GM18502 (cell line): ENCODE data around the gene RHOG.

Experiments
- ATAC-seq: cut with Tn5 transposase; IDR thresholded peaks from one replicate; pipeline ENCODE4 v1.9.1; 2021; ENCODE audit warnings: mild to moderate bottlenecking; ENCODE audit not compliant: unreplicated experiment, poor library complexity

The RHOG gene

DNA sequence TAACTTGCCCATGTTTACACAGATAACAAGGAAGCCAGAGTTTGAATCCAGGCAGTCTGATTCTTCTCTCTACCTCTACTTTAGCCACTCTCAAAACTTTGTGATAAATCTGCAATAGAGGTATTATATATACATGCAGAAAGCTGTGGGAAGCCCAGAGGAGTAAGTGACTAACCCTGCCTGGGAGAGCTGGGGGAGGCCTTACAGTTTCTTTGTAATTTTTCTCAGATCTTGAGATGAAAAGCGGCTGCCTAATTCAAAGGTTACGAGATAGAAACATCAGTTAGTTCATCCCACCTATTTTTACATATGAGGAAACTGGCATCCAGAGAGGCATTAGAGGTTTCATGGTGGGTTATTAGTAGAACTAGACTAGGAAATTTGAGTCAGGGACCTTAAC is 19.6 kb upstream of the RHOG start:
- no peak for ATAC-seq

DNA sequence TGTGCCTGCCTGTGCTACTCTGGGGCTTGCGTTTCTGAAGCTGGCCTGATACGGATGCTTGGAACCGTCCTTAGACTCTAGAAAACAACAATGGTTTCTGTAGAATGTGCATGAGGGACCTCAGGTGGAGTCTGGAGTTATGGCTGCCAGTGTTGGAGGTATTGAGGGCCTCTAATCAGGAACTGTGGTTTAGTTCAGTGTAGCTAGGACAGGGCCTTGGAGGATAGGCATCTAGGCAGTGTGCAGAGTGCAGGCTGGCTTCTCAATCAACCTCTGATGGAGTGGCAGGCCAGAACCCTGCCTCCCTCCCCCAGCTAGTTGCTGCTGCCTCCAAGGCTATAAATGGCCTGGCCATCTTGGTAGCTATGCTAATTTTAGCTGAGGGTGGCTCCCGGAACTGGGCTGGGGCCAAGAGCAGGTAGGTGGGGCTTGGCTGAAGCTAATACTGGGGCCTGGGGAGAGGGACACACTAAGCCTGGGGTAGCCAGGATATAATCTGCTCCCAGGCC is 18.7 kb upstream of the RHOG start:
- ATAC-seq = peak; percentile 38

DNA sequence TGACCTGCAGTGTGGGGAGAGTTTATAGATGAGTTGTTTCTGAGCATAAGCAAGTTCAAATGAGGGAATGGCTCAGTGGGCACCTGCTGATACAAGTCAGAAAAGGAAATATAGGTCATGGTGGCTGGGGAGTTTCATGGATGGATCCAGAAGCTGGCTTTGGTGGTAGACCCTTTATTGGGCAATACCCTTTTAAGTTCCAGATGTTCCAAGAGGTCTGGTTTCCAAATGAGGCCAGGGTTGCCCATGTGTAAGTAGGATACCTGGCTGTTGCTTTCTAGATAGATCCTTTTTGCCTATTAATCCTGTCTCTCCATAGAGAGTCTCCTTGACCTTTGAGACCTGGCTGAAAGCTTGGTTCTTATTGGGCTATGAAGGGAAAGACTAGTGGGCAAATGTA is 16.9 kb upstream of the RHOG start:
- no peak for ATAC-seq

DNA sequence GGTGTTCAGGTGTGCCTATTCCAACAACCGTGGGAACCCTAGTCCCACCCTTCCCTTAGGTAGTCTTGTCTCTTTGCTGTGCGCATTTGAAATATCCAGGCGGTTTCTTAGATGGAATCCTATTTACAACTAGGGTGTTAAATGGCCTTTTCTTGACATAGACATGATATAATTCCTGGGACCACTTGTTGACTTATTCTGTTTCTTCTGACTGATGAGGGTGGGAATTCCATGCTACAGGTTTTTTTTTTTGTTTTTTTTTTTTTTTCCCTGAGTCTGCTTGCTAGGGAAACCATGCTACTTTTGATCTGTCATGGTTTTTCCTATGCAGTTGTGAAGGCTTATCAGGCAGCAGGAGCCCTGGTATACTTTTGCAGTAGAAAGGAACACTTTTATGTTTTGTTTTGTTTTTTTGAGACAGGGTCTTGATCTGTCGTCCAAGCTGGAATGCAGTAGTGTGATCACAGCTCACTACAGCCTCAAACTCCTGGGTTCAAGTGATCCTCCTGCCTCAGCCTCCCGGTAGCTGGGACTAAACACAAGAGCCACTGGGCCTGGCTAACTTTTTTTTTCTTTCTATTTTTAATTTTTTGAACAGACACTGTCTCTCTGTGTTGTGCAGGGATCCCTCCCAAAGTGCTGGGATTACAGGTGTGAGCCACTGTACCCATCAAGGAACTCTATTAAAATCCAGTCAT is 16.2 kb upstream of the RHOG start:
- no peak for ATAC-seq

DNA sequence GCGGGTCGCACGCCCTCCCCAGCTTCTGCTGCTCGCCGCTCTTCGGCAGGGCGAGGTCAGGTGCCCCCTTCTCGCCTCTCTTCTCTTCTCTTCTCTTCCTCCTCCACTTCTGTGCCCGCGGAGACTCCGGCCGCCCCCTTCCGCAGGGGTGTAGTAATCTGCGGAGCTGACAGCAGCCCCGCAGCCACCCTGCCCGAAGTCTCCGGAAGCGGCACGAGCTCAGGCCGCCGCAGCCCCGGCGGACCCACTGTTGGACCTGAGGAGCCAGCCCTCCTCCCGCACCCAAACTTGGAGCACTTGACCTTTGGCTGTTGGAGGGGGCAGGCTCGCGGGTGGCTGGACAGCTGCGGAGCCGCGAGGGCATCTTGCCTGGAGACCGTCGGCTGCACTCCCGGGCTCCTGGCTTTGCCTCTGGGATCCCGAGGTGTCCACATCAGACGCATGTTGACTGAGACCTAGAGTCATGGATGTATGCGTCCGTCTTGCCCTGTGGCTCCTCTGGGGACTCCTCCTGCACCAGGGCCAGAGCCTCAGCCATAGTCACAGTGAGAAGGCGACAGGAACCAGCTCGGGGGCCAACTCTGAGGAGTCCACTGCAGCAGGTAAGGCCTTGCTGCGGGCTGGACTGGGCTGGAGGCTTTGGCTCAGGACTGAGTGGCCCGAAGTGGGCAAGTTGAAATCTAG is 15.2 kb upstream of the RHOG start:
- peak; percentile 15 for ATAC-seq

DNA sequence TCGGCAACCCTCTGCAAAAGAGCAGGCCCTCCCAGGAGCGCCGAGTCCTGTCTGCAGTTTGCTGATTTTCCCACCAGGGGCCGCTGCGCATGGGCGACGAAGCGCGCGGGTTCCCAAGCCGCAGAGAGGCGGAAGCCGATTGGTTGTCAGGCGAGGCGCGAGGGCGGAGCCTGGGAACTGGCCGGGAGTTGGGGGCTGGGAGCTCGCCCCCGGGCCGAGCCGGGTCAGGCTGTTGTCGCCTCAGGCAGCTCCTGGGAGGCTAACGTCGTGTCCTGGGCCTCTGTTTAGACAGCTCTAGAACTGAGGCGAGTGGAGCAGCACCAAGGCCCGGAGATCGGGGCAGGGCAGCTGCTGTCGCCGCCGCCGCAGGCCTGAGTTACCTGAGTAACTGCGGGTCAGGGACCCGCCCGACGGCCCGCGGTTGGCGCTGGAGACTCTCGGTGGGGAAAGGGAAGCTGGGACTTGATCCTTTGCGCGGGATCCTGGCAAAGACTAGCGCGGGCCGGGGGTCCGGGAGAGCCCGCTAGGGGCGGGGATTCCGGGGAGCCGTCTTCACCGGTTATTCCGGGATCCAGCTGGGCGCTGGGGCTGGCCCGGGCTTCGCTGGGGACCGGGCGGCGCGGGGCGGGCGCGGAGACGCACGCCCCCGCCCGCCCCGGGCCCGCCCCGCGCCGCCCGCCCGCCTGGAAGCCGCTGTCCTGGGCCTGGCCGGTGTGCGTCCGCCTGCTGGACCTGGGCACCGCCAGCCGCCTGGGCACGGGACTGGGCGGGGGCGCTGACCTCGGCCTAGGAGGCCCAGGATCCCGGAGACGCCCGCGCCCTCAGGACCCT is 14.4 kb upstream of the RHOG start, which contains the start of gene STIM1:
Gene STIM1 (plus strand): TSS at position 688 of the 831 bp plus-strand sequence. CDS start 607 bp downstream, outside the sequence.
- peak; percentile 64 for ATAC-seq

DNA sequence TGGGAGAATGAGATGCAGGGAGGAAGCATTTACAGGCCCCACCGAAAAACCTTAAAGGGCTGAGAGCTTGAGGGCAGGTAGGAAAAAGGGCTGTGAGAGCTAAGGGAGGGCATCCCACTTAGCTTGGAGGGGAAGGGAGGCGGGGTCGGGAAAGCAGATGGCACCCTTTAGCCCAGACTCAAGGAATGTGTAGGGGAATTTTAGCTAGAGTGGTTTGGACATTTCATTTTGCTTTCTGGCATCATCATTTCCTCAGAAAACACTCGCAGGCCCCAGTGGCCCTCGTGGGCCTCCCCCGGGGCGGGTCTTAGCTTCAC is 13.9 kb upstream of the RHOG start:
- no peak for ATAC-seq

DNA sequence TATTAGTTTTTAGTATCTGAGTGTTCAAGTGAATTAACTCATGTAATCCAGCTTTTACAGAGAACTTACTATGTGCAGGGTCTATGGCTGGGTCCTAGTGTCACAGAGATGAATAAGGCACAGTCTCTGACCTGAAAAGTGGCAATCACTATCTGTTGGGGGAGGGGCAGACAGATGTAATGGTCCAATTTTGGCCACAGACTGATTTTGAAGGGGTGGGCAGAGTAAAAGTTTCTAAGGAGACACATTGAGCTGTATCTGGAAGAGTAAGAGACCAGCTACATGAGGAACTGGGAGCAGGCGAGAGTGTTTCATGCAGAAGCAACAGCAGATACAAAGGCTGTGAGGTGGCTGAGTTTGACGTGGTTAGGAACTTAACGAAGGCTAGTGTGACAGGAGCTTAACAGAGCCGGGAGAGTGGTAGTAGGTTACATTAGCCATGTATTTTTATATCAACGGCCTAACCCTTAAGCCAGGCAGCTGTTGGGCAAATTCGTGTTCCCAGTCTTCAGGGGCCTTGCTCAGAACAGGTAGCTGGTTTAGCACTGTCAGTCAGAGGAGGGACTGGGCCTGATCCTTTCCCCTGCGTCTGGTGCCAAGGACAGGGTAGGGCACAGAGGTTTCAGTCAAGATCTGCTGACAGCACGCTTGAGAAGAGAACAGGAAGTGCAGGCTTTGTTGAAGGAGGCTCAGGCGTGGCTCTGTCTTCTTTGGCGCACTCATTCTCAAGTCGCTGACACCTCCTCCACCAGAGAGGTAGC is 13.3 kb upstream of the RHOG start:
- peak; percentile 48 for ATAC-seq

DNA sequence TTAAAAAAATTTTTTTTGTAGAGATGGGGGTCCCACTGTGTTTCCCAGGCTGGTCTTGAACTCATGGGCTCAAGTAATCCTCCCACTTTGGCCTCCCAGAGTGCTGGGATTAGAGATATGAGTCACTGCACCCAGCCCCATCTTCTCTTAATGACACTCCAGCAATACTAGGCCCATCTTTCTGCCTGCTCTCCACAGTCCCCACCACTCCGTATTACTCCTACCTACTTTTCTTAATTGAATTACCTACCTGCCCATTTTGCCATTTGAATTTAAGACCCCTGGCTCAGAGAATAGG is 12.7 kb upstream of the RHOG start:
- no peak for ATAC-seq

DNA sequence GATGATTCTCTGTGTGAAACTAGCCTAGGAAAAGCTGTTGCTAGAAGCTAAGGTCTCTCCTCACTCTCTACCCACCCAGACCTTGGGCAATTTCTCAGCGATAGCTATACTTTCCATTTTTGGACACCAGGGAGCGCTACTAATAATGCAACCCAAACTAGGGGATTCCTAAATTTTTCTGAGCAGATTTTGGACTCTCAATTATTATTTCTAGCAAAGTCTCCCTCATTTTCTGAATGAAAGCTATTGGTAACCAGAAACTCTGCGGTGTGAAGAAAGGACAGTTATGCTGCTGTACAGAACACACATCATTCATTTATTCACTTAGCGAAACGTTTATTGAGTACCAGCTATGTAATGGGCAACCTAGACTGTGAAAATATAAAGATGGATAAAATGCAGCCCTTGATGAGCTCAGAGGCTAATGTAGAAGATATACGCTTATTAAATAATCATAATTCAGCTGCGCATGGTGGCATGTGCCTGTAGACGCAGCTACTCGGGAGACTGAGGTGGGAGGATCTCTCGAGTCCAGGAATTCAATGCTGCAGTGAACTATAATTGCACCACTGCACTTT is 8.6 kb upstream of the RHOG start:
- no peak for ATAC-seq

DNA sequence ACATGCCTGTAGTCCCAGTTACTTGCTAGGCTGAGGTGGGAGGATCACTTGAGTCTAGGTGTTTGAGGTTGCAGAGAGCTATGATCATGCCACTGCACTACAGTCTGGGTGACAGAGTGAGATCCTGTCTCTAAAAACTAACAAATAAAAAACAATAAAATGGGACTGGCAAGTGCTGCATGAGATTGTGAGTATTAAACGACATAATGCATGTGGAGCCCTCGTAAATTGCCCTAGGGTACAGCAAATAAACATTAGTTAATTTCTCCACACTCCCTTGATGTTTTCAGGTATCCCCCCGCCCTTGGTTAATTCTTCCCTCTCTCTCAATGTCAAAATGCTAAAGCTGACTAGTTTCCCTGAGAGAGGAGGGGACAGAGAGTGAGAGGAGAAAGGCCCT is 4.9 kb upstream of the RHOG start:
- no peak for ATAC-seq

DNA sequence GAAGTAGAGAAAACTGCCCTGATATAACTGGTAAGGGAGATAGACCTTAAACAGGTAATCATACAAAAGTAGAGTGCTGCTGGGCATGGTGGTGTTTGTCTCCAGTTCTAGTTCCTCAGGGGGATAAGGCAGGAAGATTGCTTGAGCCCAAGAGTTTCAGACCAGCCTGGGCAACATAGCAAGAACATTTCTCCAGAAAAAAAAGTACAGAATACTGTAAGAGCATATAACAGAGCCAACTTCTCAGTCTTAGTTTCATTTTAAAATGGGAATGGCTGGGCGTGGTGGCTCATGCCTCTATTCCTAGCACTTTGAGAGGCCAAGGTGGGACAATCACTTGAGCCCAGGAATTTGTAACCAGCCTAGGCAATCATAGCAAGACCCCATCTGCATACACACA is 4.5 kb upstream of the RHOG start:
- ATAC-seq = no peak

DNA sequence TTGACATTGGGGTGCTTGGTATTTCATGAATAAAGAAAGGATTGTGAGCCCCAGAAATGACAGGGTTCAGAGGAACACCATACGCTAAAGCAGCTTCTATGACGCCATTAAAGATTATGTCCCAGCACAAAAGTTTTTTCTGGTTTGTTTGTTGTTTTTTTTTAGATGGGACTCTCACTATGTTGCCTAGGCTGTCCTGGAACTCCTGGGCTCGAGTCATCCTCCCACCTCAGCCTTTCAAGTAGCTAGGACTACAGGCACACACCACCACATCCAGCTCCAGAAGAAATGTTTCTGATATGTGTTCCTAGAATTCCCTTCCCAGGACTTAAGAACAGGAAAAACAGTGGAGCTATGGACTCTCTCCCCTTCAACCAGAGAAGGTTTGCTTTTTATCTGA is 2.6 kb upstream of the RHOG start:
- no peak for ATAC-seq

DNA sequence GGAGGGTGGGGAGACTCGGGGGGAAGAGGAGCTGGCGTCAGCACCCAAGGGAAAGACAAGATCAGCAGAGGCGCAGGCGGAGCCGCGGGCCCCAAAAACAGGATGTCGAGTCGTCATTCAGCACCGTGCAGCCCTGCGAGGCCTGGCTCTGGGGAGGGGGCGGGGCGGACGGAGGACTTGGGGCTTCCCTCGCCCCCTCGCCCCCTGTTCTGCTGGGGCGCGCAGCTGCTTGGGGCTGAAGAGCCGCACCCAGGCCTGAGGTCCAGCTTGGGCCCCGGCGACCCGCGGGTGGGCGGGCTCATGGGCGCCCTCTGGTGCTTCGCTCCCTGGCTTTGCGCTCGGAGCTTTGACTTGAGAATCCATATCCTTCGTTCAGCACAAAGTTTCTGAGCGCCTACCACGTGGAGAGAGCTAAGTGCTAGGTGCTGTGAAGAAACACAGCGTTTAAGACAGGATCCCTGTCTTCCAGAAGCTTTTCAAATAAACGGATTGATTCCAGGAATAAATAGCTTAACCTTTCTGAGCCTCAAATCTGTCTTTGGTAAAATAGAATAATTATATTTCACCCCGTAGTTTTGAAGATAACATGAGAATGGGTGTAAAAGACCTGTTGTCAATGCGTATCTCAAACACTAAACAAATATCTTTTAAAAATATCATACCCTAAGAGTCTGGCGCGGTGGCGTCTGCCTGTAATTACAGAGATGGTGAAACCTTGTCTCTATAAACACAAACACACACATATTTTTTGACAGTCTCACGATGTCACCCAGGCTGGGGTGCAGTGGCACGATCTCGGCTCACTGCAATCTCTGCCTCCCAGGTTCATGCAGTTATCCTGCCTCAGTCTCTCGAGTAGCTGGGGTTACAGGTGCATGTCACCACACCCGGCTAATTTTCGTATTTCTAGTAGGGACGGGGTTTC is 929 bp upstream of the RHOG start:
- peak; percentile 63 for ATAC-seq

DNA sequence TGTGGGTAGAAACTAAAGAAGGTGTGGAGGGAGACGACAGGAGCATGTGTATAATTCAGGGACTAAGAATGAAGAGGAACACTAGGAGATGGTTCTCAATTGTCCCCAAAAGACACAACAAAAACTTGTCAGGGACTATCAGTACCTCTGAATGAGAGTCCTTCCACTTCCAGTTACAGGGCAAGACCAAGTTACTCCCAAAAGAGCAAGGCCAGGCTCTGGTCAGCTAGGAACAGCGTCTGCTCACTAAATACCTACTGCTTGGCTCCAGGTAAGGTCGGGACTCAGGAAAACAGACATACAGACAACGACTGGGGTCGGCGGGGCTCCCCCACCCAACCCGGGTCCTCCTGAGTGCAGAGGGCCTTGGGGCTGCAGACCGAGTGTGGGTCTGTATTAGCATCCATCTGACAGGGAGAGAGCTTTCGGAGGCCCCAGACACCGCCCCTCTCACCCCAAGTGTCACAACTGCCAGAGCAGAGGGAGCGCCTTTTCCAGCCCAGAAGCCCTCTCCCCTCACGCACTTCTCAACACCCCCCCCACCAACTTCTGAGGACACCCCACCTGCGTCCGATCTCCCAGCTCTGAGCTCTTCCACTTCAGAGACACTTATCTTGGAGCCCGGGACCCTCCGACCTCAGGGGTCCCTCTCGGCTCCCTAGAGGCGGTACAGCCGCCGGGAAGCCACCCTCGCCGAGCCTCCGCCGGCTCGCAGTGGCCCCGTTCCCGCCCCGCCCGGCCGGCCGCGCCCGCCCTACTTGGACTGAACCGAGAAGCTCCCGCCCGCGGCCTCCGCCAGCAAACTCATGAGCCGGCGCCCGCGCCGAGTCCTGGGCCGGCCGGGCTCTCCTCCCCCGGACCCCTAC is 522 bp downstream of the RHOG start:
- ATAC-seq = no peak

DNA sequence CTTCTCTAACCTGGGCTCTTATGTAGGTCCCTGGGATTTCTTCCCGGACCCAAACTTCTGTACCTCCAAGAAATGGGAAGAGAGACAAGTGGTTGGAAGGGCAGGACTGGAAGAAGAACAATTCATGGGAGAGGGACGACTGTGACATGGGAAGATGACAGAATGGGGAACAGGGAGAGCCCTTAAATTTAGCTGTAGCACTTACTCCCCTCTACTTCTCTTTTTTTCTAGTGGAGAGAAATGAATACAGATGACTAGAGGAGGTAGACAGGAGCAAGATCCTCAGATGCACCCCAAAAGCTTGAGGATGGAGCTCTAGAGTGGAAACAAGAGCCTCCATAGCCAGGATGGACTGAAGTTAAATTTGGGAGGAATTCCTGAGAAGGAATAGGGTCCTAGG is 2.3 kb downstream of the RHOG start:
- ATAC-seq = no peak

DNA sequence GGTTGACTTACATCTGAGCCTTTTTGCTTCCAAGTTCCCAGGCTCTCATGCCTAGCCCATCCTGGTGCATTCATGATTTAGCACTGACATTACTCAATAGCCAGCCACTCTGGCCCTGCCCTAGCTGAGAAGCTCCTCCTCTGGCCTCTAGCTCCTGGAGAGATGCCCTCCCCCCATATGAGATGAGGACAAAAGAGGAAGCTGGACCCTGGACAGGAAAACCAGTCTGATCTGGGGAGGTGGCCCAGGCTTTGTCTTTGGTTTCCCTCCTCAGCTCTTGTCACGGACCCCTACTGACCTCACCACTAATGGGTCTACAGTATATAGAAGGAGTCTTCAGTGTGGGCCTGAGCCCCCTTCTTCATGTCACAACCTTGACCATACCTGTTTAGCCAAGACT is 3.0 kb downstream of the RHOG start:
- ATAC-seq = no peak

DNA sequence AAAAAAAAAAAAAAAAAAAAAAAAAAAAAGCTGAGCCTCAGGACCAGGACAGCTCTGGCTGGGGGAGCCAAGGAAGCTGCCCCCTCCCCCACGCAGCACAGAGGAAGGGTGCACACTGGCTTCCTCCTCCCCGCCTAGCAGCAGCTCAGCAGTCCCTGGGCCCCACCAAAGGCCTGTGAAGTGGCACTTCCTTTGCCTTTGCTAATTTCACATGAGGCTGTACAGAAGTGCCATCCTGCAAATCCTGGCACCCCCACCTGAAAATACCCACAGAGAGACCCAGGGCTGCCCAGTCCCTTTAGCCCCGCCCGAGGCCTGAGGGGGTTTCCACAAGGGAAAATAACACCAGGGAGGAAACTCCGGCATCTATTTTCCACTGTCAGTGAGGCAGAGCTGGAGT is 3.9 kb downstream of the RHOG start:
- no peak for ATAC-seq
